ENCODE results near the gene ORAI3.

ORAI3 gene

DNA sequence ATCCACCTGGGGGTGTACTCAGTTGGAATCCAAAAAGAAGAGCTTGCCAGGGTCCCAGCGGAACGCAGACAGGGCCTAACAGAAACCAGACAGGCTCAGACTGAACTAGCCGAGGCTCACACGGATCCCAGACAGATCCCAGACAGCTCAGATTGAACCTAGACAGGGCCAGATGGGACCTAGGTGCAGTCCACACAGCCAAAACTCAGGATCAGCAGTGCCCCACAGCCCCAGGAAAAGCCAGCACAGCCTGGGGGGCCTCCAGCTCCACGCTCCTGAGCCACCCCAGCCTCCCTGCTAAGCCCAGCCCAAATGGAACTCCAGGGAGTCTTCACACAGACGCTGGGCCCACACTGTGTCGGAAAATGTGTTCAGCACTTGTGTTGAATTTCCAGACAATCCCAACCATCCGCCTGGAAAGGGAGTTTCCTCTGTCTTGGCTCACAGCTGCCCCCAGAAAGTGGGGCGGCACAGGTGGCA is 54.0 kb downstream of the ORAI3 start:
- no peak overlapping the region for H3K4me2 ChIP-seq (ENCODE audit: low read length)
- H3K36me3 ChIP-seq (ENCODE audit: control insufficient read depth, insufficient read depth, low read length): no peaks in the 10 kb centered on the region
- no peaks in the 10 kb centered on the region for H3K9me3 ChIP-seq (ENCODE audit: control insufficient read depth, low read length)
- no peaks in the 10 kb centered on the region for H3K27me3 ChIP-seq (ENCODE audit: control insufficient read depth, insufficient read depth, low read length)
- peak overlapping the region; percentile 72 for H2AFZ ChIP-seq
- TF ChIP-seq, protein P1, sequence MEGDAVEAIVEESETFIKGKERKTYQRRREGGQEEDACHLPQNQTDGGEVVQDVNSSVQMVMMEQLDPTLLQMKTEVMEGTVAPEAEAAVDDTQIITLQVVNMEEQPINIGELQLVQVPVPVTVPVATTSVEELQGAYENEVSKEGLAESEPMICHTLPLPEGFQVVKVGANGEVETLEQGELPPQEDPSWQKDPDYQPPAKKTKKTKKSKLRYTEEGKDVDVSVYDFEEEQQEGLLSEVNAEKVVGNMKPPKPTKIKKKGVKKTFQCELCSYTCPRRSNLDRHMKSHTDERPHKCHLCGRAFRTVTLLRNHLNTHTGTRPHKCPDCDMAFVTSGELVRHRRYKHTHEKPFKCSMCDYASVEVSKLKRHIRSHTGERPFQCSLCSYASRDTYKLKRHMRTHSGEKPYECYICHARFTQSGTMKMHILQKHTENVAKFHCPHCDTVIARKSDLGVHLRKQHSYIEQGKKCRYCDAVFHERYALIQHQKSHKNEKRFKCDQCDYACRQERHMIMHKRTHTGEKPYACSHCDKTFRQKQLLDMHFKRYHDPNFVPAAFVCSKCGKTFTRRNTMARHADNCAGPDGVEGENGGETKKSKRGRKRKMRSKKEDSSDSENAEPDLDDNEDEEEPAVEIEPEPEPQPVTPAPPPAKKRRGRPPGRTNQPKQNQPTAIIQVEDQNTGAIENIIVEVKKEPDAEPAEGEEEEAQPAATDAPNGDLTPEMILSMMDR (IDR thresholded peaks at IDR 0.05): no peak
- no peak overlapping the region for H3K4me3 ChIP-seq (ENCODE audit: low read depth, low read length)
- no peak overlapping the region for H3K27ac ChIP-seq
- no peak overlapping the region for H3K9ac ChIP-seq
- no peaks in the 10 kb centered on the region for H3K79me2 ChIP-seq
- H3K4me1 ChIP-seq: peaks cover 12% of the 10 kb centered on the region

DNA sequence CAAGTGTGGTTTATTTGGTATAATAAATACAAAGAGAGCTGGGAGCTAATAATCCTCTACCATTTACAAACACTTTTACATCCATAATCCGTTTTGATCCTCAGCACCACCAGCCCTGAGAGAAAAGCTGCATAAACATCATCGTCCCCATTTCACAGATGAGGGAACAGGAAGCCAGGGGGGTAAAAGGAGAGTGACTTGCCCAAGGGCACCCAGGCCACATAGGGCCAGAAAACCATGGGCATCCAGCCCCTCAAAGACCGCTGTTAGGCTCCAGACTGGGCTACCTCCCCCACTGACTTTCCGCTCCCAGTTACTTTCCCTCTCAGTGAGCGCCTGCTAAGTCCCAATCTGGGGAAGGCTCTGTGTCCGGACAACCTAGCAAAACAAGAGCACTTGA is 54.9 kb downstream of the ORAI3 start:
- Histone ChIP-seq H3K27ac (no peak overlapping the region), H3K79me2 (no peaks in the 10 kb centered on the region), H3K36me3 (ENCODE audit: control insufficient read depth, insufficient read depth, low read length) (no peaks in the 10 kb centered on the region), H3K4me3 (ENCODE audit: low read depth, low read length) (no peak overlapping the region), H2AFZ (no peak overlapping the region), H3K4me2 (ENCODE audit: low read length) (no peak overlapping the region), H3K4me1 (peaks cover 12% of the 10 kb centered on the region), H3K9ac (no peak overlapping the region), H3K9me3 (ENCODE audit: control insufficient read depth, low read length) (no peaks in the 10 kb centered on the region), H3K27me3 (ENCODE audit: control insufficient read depth, insufficient read depth, low read length) (no peaks in the 10 kb centered on the region)
- TF ChIP-seq, protein P1 (IDR thresholded peaks at IDR 0.05): no peak
